IMR-90 (cell line): ENCODE measurements around the gene SLC35F3. TPM values are rescaled to one million over a fixed set of nuclear protein-coding genes. Genes with fewer than 3 reads are reported as not detected.

Experiments
- ATAC-seq: fragments of 200-7000 bp; cut with Tn5 transposase; 2 replicates; pipeline ENCODE4 v1.9.1; 2020; ENCODE audit warnings: low read depth, mild to moderate bottlenecking, moderate library complexity
- BruUV-seq: library from RNA; stranded (reverse); fragments of 400-500 nt; replicated peaks from 2 replicates; lab custom pipeline; 2021; lab: Mats Ljungman, UMichigan
- CTCF ChIA-PET: fragments of 300-600 bp; formaldehyde crosslinking; extraction: SDS; loops from one replicate; lab custom pipeline; 2021; ENCODE audit warnings: antibody characterized with exemption; lab: Yijun Ruan, JAX
- POLR2A ChIA-PET: fragments of 300-600 bp; sonication (Branson Sonifier 250); formaldehyde crosslinking; loops from one replicate; lab custom pipeline; 2022; ENCODE audit warnings: antibody characterized with exemption; ENCODE audit not compliant: unreplicated experiment; lab: Charles Lee
- DNase-seq: peaks from one replicate; pipeline ENCODE4 v3.0.0; 2013
- H2AFZ ChIP-seq: replicated peaks from 2 replicates; pipeline ENCODE3; 2013; ENCODE audit warnings: low read length, mild to moderate bottlenecking; ENCODE audit not compliant: poor library complexity
- H2AK5ac ChIP-seq: 2 replicates; pipeline ENCODE4 v1.6.1; 2013; ENCODE audit warnings: low read depth, low read length, inconsistent platforms
- H2AK9ac ChIP-seq: replicated peaks from 2 replicates; pipeline ENCODE3; 2013; ENCODE audit warnings: mild to moderate bottlenecking, low read depth, low read length, moderate library complexity; ENCODE audit not compliant: poor library complexity
- H2BK120ac ChIP-seq: 2 replicates; pipeline ENCODE4 v1.6.1; 2013; ENCODE audit warnings: low read depth, low read length, inconsistent platforms
- H2BK15ac ChIP-seq: 3 replicates; pipeline ENCODE4 v1.6.1; 2013; ENCODE audit warnings: low read depth, low read length, inconsistent platforms
- H2BK20ac ChIP-seq: 2 replicates; pipeline ENCODE4 v1.6.1; 2013; ENCODE audit warnings: low read depth, mild to moderate bottlenecking, inconsistent platforms, low read length, moderate library complexity
- H2BK5ac ChIP-seq: 2 replicates; pipeline ENCODE4 v1.6.1; 2013; ENCODE audit warnings: mild to moderate bottlenecking, low read depth, low read length, inconsistent platforms; ENCODE audit not compliant: poor library complexity, severe bottlenecking
- H3K14ac ChIP-seq: replicated peaks from 2 replicates; pipeline ENCODE4 v1.6.1; 2013; ENCODE audit warnings: low read depth, low read length, inconsistent platforms
- H3K18ac ChIP-seq: 2 replicates; pipeline ENCODE4 v1.6.1; 2013; ENCODE audit warnings: low read depth, low read length, control low read depth
- H3K23ac ChIP-seq: 2 replicates; pipeline ENCODE4 v1.6.1; 2013; ENCODE audit warnings: low read depth, low read length, inconsistent platforms
- H3K27ac ChIP-seq: 2 replicates; pipeline ENCODE4 v1.5.1; 2013; ENCODE audit warnings: mild to moderate bottlenecking, control low read depth, low read length; ENCODE audit not compliant: insufficient read depth
- H3K27me3 ChIP-seq: 2 replicates; pipeline ENCODE4 v1.6.1; 2013; ENCODE audit warnings: low read length; ENCODE audit not compliant: control insufficient read depth, insufficient read depth
- H3K36me3 ChIP-seq: 2 replicates; pipeline ENCODE4 v1.6.1; 2013; ENCODE audit warnings: low read length, mixed read lengths; ENCODE audit not compliant: control insufficient read depth, insufficient read depth
- H3K4ac ChIP-seq: 2 replicates; pipeline ENCODE4 v1.6.1; 2013; ENCODE audit warnings: low read depth, low read length, inconsistent platforms
- H3K4me1 ChIP-seq: 2 replicates; pipeline ENCODE4 v1.6.1; 2013; ENCODE audit warnings: low read length, mixed read lengths; ENCODE audit not compliant: control insufficient read depth, insufficient read depth
- H3K4me2 ChIP-seq: 2 replicates; pipeline ENCODE4 v1.6.1; 2013; ENCODE audit warnings: low read depth, mild to moderate bottlenecking, control low read depth, low read length, moderate library complexity
- H3K4me3 ChIP-seq: 2 replicates; pipeline ENCODE4 v1.5.1; 2013; ENCODE audit warnings: low read depth, mild to moderate bottlenecking, control low read depth, low read length, moderate library complexity; ENCODE audit not compliant: insufficient read depth
- H3K56ac ChIP-seq: 2 replicates; pipeline ENCODE4 v1.6.1; 2013; ENCODE audit warnings: low read length, inconsistent platforms; ENCODE audit not compliant: insufficient read depth; ENCODE audit errors: extremely low read depth
- H3K79me1 ChIP-seq, 2 experiments: 2 replicates each; pipeline ENCODE4 v1.6.1; 2013; ENCODE audit warnings: low read length in 2 of 2, inconsistent platforms in 1 of 2, low read depth in 1 of 2
- H3K9ac ChIP-seq: 2 replicates; pipeline ENCODE4 v1.6.1; 2013; ENCODE audit warnings: low read depth, low read length, control low read depth
- H3K9me1 ChIP-seq: 2 replicates; pipeline ENCODE4 v1.6.1; 2013; ENCODE audit warnings: low read length, inconsistent platforms; ENCODE audit not compliant: insufficient read depth
- H3K9me3 ChIP-seq: 2 replicates; pipeline ENCODE4 v1.6.1; 2013; ENCODE audit warnings: low read length; ENCODE audit not compliant: control insufficient read depth, insufficient read depth
- H4K20me1 ChIP-seq: 2 replicates; pipeline ENCODE4 v1.6.1; 2013; ENCODE audit warnings: low read length, inconsistent platforms; ENCODE audit not compliant: insufficient read depth
- H4K5ac ChIP-seq: 2 replicates; pipeline ENCODE4 v1.6.1; 2013; ENCODE audit warnings: mild to moderate bottlenecking, low read depth, low read length, control low read depth
- H4K8ac ChIP-seq, 2 experiments: 2 replicates each; pipeline ENCODE4 v1.6.1; 2013; ENCODE audit warnings: low read depth in 2 of 2, low read length in 2 of 2, control low read depth in 1 of 2, inconsistent platforms in 1 of 2
- H4K91ac ChIP-seq: 2 replicates; pipeline ENCODE4 v1.6.1; 2013; ENCODE audit warnings: low read depth, low read length, inconsistent platforms; ENCODE audit not compliant: insufficient read depth
- BHLHE40 ChIP-seq: fragments of 150-350 bp; IDR thresholded peaks from 2 replicates; pipeline ENCODE4 v1.6.1; 2016; ENCODE audit warnings: mild to moderate bottlenecking, low read depth, low read length
- CEBPB ChIP-seq: IDR thresholded peaks from 2 replicates; pipeline ENCODE4 v1.6.1; 2012; ENCODE audit warnings: low read depth, low read length, improper control_type of control experiment
- CHD1 ChIP-seq: IDR thresholded peaks from 2 replicates; pipeline ENCODE4 v1.6.1; 2012; ENCODE audit warnings: low read depth, low read length, improper control_type of control experiment
- FOS ChIP-seq: fragments of 150-350 bp; IDR thresholded peaks from 2 replicates; pipeline ENCODE4 v1.6.1; 2016; ENCODE audit warnings: low read depth, low read length
- MAFK ChIP-seq: IDR thresholded peaks from 2 replicates; pipeline ENCODE4 v1.6.1; 2012; ENCODE audit warnings: low read depth, low read length, improper control_type of control experiment
- MAZ ChIP-seq: IDR thresholded peaks from 2 replicates; pipeline ENCODE4 v1.6.1; 2012; ENCODE audit warnings: low read depth, mild to moderate bottlenecking, low read length, improper control_type of control experiment, moderate library complexity, borderline replicate concordance
- MXI1 ChIP-seq: IDR thresholded peaks from 2 replicates; pipeline ENCODE4 v1.6.1; 2012; ENCODE audit warnings: low read depth, mild to moderate bottlenecking, low read length, moderate library complexity, borderline replicate concordance
- NFE2L2 ChIP-seq: fragments of 150-350 bp; IDR thresholded peaks from 2 replicates; pipeline ENCODE4 v1.6.1; 2016; ENCODE audit warnings: low read depth, mild to moderate bottlenecking, low read length
- POLR2A ChIP-seq: IDR thresholded peaks from 2 replicates; pipeline ENCODE4 v1.6.1; 2012; ENCODE audit warnings: mild to moderate bottlenecking, low read depth, low read length
- RAD21 ChIP-seq: IDR thresholded peaks from 2 replicates; pipeline ENCODE4 v1.6.1; 2012; ENCODE audit warnings: low read length, improper control_type of control experiment
- RCOR1 ChIP-seq: IDR thresholded peaks from 2 replicates; pipeline ENCODE4 v1.6.1; 2012; ENCODE audit warnings: mild to moderate bottlenecking, low read length, improper control_type of control experiment; ENCODE audit not compliant: insufficient replicate concordance
- RFX5 ChIP-seq: IDR thresholded peaks from 2 replicates; pipeline ENCODE4 v1.8.0; 2012; ENCODE audit warnings: low read depth, mild to moderate bottlenecking, low read length, moderate library complexity
- SMC3 ChIP-seq: fragments of 150-350 bp; IDR thresholded peaks from 2 replicates; pipeline ENCODE4 v1.6.1; 2016; ENCODE audit warnings: low read depth, mild to moderate bottlenecking, antibody characterized with exemption, low read length, moderate library complexity
- WGBS, 2 experiments: methylation state at CpG; one replicate each; pipeline versions ENCODE4 v1.1.5 to v1.1.7; 2013; ENCODE audit warnings: missing lambda C conversion rate in 2 of 2; ENCODE audit not compliant: insufficient read length in 1 of 2; ENCODE audit errors: extremely low coverage in 2 of 2; 5-methylcytosine and 5-hydroxymethylcytosine counted together
- dilution Hi-C: fragments of 300-500 bp; cut with HindIII; formaldehyde crosslinking; loops from one replicate; pipeline ENCODE4 v1.14.3; 2018; ENCODE audit warnings: low sequenced_read_pairs; ENCODE audit not compliant: unreplicated experiment
- in situ Hi-C: fragments of 300-500 bp; cut with MboI; formaldehyde crosslinking; loops from 3 replicates; pipeline ENCODE4 v1.14.3; 2019; ENCODE audit warnings: low sequenced_read_pairs, inconsistent platforms, mixed read lengths
- intact Hi-C: fragments of 100-400 bp; cut with micrococcal nuclease; formaldehyde crosslinking; loops from 2 replicates; pipeline ENCODE4 v1.10.0; 2022
- polyA plus RNA-seq, 3 experiments: library from polyadenylated mRNA; depleted of rRNA; stranded (reverse); fragments of >200 nt; gene quantifications; 2 replicates each; pipeline ENCODE4 v1.2.3, GENCODE V29; 2012; ENCODE audit warnings: low replicate concordance in 1 of 3
- total RNA-seq: library from RNA; depleted of rRNA; stranded (reverse); fragments of >200 nt; gene quantifications from 2 replicates; pipeline ENCODE4 v1.2.3, GENCODE V29; 2012
- TF ChIP-seq, protein P1 (sequence below): conservative IDR thresholded peaks from 2 replicates; pipeline ENCODE4 v1.5.1; 2012; ENCODE audit warnings: mild to moderate bottlenecking, low read depth, low read length, improper control_type of control experiment
- TF ChIP-seq, protein P2 (sequence below): fragments of 150-350 bp; IDR thresholded peaks from 2 replicates; pipeline ENCODE4 v1.6.1; 2017; ENCODE audit warnings: mild to moderate bottlenecking, antibody characterized with exemption, low read length, low read depth
- TF ChIP-seq, protein P3 (sequence below): fragments of 150-350 bp; IDR thresholded peaks from 2 replicates; pipeline ENCODE4 v1.6.1; 2016; ENCODE audit warnings: low read depth, mild to moderate bottlenecking, low read length, moderate library complexity, borderline replicate concordance

SLC35F3 gene
- total and polyA plus RNA-seq, 2 of the 4 experiments (the other 2 are of a cell fraction), result under 0.01 to 0.17 TPM

DNA sequence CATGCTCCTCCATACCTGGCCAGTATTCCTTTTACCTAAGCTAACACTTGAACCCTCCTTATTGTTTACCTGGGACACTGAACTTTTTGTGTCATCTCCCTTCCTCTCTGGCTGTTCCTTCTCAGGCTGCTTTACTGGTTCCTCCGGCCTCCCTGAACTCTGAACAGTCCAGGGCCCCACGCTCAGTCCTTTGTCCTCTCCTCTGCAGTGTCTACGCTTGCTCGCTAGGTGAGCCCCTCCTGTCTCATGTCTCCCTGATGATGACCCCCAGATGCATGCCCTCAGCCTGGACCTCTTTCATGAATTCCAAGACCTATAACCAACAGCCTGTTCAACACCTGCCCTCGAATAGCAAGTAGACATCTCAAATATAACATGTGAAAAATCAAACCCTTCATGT, 360.4 kb downstream of the SLC35F3 start:
- Histone ChIP-seq H3K9me1 (no peaks in the 10 kb centered on the region), H3K4me3 (no peak overlapping the region)

More for the DNA sequence above, 360.4 kb downstream of the SLC35F3 start:
- no peaks in the 10 kb centered on the region for H3K36me3 ChIP-seq
- TF ChIP-seq MXI1 (no peak), MAFK (no peak), NFE2L2 (no peak), CEBPB (no peak), CHD1 (no peak), POLR2A (no peak), RCOR1 (no peak), FOS (no peak), BHLHE40 (no peak), MAZ (no peak), RFX5 (no peak), SMC3 (no peak), RAD21 (no peak)
- TF ChIP-seq, protein P1, sequence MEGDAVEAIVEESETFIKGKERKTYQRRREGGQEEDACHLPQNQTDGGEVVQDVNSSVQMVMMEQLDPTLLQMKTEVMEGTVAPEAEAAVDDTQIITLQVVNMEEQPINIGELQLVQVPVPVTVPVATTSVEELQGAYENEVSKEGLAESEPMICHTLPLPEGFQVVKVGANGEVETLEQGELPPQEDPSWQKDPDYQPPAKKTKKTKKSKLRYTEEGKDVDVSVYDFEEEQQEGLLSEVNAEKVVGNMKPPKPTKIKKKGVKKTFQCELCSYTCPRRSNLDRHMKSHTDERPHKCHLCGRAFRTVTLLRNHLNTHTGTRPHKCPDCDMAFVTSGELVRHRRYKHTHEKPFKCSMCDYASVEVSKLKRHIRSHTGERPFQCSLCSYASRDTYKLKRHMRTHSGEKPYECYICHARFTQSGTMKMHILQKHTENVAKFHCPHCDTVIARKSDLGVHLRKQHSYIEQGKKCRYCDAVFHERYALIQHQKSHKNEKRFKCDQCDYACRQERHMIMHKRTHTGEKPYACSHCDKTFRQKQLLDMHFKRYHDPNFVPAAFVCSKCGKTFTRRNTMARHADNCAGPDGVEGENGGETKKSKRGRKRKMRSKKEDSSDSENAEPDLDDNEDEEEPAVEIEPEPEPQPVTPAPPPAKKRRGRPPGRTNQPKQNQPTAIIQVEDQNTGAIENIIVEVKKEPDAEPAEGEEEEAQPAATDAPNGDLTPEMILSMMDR, result no peak
- TF ChIP-seq, protein P2, sequence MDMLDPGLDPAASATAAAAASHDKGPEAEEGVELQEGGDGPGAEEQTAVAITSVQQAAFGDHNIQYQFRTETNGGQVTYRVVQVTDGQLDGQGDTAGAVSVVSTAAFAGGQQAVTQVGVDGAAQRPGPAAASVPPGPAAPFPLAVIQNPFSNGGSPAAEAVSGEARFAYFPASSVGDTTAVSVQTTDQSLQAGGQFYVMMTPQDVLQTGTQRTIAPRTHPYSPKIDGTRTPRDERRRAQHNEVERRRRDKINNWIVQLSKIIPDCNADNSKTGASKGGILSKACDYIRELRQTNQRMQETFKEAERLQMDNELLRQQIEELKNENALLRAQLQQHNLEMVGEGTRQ, result no peak
- TF ChIP-seq, protein P3, sequence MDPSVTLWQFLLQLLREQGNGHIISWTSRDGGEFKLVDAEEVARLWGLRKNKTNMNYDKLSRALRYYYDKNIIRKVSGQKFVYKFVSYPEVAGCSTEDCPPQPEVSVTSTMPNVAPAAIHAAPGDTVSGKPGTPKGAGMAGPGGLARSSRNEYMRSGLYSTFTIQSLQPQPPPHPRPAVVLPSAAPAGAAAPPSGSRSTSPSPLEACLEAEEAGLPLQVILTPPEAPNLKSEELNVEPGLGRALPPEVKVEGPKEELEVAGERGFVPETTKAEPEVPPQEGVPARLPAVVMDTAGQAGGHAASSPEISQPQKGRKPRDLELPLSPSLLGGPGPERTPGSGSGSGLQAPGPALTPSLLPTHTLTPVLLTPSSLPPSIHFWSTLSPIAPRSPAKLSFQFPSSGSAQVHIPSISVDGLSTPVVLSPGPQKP, result no peak
- no peak overlapping the region for H2AFZ ChIP-seq
- ChIA-PET POLR2A (no interaction called here), CTCF (no interaction called here)
- H2BK120ac ChIP-seq, result no peak overlapping the region
- ATAC-seq, result no peak
- H3K27me3 ChIP-seq, result no peaks in the 10 kb centered on the region
- no peak overlapping the region for H3K9ac ChIP-seq
- no peak overlapping the region for H3K18ac ChIP-seq
- no peak overlapping the region for H3K4ac ChIP-seq
- H4K8ac ChIP-seq, result no peak overlapping the region
- H4K20me1 ChIP-seq, result no peaks in the 10 kb centered on the region
- H3K9me3 ChIP-seq, result no peaks in the 10 kb centered on the region
- no peak for DNase-seq
- H2BK5ac ChIP-seq, result no peak overlapping the region
- H2AK5ac ChIP-seq, result no peak overlapping the region
- dilution Hi-C loops (no loop called here), intact Hi-C loops (no loop called here), in situ Hi-C loops (no loop called here)
- H3K56ac ChIP-seq, result no peak overlapping the region
- no peak overlapping the region for H2BK20ac ChIP-seq
- no TSS peak for BruUV-seq
- no peak overlapping the region for H3K4me2 ChIP-seq
- H3K27ac ChIP-seq, result no peak overlapping the region
- no peak overlapping the region for H2AK9ac ChIP-seq
- 56% methylated on average over 5 of the region's 5 CpGs; no CpG with 5 or more reads in 1 of the 2 experiments for WGBS, 2 experiments
- no peak overlapping the region for H4K91ac ChIP-seq
- no peak overlapping the region for H2BK15ac ChIP-seq
- no peaks in the 10 kb centered on the region for H3K79me1 ChIP-seq
- H4K5ac ChIP-seq, result no peak overlapping the region
- H3K14ac ChIP-seq, result no peak overlapping the region
- H3K4me1 ChIP-seq, result 0 out of 2 replicates have a peak, but pooled peaks cover 2% of the 10 kb centered on the region
- no peak overlapping the region for H3K23ac ChIP-seq
